BE2C (cell line): ENCODE results near the gene HMGCS2.

Experiments used
- DNase-seq: peaks from one replicate; pipeline ENCODE4 v3.0.0-alpha.2; 2020
- H3K27me3 ChIP-seq: fragments of 250-450 bp; sonication (Bioruptor Pico); 2 replicates; pipeline ENCODE4 v1.5.1; 2020; ENCODE audit warnings: mild to moderate bottlenecking
- H3K36me3 ChIP-seq: fragments of 250-450 bp; sonication (Bioruptor Pico); 2 replicates; pipeline ENCODE4 v1.5.1; 2020; ENCODE audit warnings: mild to moderate bottlenecking
- H3K4me1 ChIP-seq: fragments of 250-450 bp; sonication (Bioruptor Pico); 2 replicates; pipeline ENCODE4 v1.5.1; 2020
- H3K4me3 ChIP-seq: 2 replicates; pipeline ENCODE4 v1.5.1; 2011; ENCODE audit warnings: low read depth, low read length
- H3K9me3 ChIP-seq: fragments of 250-450 bp; sonication (Bioruptor Pico); 2 replicates; pipeline ENCODE4 v1.5.1; 2020
- TF ChIP-seq, protein P1 (sequence below): IDR thresholded peaks from 2 replicates; pipeline ENCODE4 v1.5.1; 2012; ENCODE audit warnings: mild to moderate bottlenecking, low read depth, low read length

Gene HMGCS2

GRCh38 chr1:119740261-119740660 is 28.4 kb downstream of the HMGCS2 start:
- no peak overlapping the region for H3K4me3 ChIP-seq
- TF ChIP-seq, protein P1, sequence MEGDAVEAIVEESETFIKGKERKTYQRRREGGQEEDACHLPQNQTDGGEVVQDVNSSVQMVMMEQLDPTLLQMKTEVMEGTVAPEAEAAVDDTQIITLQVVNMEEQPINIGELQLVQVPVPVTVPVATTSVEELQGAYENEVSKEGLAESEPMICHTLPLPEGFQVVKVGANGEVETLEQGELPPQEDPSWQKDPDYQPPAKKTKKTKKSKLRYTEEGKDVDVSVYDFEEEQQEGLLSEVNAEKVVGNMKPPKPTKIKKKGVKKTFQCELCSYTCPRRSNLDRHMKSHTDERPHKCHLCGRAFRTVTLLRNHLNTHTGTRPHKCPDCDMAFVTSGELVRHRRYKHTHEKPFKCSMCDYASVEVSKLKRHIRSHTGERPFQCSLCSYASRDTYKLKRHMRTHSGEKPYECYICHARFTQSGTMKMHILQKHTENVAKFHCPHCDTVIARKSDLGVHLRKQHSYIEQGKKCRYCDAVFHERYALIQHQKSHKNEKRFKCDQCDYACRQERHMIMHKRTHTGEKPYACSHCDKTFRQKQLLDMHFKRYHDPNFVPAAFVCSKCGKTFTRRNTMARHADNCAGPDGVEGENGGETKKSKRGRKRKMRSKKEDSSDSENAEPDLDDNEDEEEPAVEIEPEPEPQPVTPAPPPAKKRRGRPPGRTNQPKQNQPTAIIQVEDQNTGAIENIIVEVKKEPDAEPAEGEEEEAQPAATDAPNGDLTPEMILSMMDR: no peak
- H3K4me1 ChIP-seq: no peaks in the 10 kb centered on the region
- no peak for DNase-seq
- H3K27me3 ChIP-seq: no peaks in the 10 kb centered on the region
- H3K36me3 ChIP-seq: peaks cover 62% of the 10 kb centered on the region
- H3K9me3 ChIP-seq: no peaks in the 10 kb centered on the region

DNA sequence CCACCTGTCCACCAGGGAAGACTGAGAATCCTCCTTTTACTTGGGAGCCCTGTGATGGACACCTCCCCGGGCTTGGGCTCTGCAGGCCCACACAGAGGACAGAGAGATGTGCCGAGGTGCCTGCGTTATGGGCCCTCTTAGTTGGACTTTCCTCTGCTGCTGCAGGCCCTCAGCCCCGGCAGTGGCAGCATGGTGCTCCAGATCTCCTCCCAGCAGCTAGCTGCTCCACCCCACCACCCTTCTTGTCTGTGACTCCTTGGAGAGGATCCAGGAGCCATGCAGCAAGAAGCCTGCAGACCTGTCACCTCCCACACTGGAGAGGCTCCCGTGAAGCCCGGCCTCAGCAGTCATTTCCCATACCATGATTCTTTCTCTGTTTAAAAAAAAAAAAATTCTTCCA is 29.6 kb downstream of the HMGCS2 start:
- Histone ChIP-seq H3K27me3 (no peaks in the 10 kb centered on the region), H3K4me3 (no peak overlapping the region), H3K4me1 (no peaks in the 10 kb centered on the region), H3K36me3 (peaks cover 73% of the 10 kb centered on the region), H3K9me3 (no peaks in the 10 kb centered on the region)
- TF ChIP-seq, protein P1: no peak
- peak; percentile 38 for DNase-seq

- TF ChIP-seq, protein P1: no peak
- Histone ChIP-seq H3K4me3 (no peak overlapping the region), H3K27me3 (no peaks in the 10 kb centered on the region), H3K36me3 (peaks cover 78% of the 10 kb centered on the region), H3K4me1 (no peaks in the 10 kb centered on the region), H3K9me3 (no peaks in the 10 kb centered on the region)
- DNase-seq: no peak
These were observed 30.5 kb downstream of the HMGCS2 start for GRCh38 chr1:119738100-119738720.

DNA sequence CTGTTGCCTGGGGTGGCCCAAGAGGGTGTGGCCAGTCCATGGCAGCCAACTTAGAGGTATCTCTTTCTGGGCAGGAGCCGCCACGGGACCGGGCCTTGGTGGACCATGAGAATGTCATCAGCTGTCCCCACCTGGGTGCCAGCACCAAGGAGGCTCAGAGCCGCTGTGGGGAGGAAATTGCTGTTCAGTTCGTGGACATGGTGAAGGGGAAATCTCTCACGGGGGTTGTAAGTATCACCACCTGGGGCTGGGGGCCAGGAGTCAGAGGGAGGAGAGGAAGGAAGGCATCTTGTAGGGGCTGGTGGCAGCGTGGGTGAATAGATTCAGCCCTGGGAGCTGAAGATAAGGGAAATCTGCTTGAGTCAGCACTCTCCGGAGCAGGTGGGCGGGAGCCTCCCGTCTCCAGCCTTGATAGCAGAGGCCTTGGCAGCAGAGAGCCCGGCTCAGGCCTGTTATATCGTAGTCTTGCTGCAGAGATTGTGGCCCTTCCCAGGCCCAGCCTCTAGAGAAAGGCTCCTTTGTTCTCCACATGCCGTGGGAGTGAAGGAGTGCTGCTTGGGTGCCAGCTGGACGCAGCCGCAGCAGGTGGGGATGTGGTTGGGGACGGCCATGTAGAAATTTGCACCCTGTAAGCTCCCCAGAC is 31.5 kb downstream of the HMGCS2 start:
- H3K9me3 ChIP-seq: no peaks in the 10 kb centered on the region
- no peak overlapping the region for H3K4me3 ChIP-seq
- no peak for DNase-seq
- H3K27me3 ChIP-seq: no peaks in the 10 kb centered on the region
- TF ChIP-seq, protein P1: no peak
- H3K36me3 ChIP-seq: peaks cover 77% of the 10 kb centered on the region
- no peaks in the 10 kb centered on the region for H3K4me1 ChIP-seq

DNA sequence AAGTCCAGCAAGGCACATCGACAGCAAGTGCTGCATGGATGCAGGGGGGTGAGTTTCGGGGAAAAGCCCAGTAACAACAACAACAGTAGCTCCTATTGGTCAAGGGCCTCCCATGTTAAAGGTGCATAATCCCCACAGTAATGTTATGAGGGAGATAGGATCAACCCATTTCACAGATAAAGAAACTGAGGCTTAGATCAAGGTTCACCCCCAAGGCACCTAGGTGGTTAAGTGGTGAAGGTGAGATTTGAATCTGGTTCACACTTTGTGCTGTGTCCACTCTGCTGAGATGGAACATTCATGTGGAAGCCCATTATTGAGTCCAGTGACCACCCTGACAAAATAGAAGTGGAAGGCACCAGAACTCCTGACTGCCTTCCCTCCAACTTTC is 32.1 kb downstream of the HMGCS2 start:
- Histone ChIP-seq H3K4me1 (no peaks in the 10 kb centered on the region), H3K27me3 (no peaks in the 10 kb centered on the region), H3K4me3 (no peak overlapping the region), H3K9me3 (no peaks in the 10 kb centered on the region), H3K36me3 (peaks cover 73% of the 10 kb centered on the region)
- TF ChIP-seq, protein P1: no peak
- no peak for DNase-seq

DNA sequence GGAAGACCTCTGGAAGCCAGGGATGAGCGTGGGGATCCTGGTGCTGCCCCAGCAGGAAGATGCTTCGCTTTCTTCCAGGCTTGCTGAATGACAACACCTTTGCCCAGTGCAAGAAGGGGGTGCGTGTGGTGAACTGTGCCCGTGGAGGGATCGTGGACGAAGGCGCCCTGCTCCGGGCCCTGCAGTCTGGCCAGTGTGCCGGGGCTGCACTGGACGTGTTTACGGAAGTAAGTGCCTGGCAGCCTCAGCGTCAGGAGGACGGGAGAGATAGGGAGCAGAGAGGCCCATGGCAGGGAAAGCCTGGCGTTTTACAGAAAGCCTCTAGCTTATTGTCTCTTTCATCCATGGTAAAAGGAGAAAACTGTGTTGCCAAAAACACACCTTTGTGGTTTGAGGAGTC is 33.5 kb downstream of the HMGCS2 start:
- peaks cover 74% of the 10 kb centered on the region for H3K36me3 ChIP-seq

More for the DNA sequence above, 33.5 kb downstream of the HMGCS2 start:
- H3K27me3 ChIP-seq: no peaks in the 10 kb centered on the region
- no peaks in the 10 kb centered on the region for H3K4me1 ChIP-seq
- H3K4me3 ChIP-seq: no peak overlapping the region
- no peak for DNase-seq
- no peaks in the 10 kb centered on the region for H3K9me3 ChIP-seq
- TF ChIP-seq, protein P1: no peak
